ENCODE data around the gene MAP3K1. TPM values are rescaled to one million over a fixed set of nuclear protein-coding genes. Genes with fewer than 3 reads are reported as not detected.

MAP3K1 gene
- total and polyA plus RNA-seq, 12 donors = 4.9 to 26.1 (median 15.5) TPM

GRCh38 chr5:56881571-56881970 lies 66.2 kb downstream of the MAP3K1 start:
- Histone ChIP-seq H3K4me3 (no peak overlapping the region), H3K36me3 (replicated peaks in 1 of 2) (peaks cover 0 to 77% of the 10 kb centered on the region in 2 donors), H3K27ac (no peak overlapping the region), H3K9me3 (replicated peaks in 1 of 3) (no peaks in the 10 kb centered on the region), H3K27me3 (no peaks in the 10 kb centered on the region), H3K4me1 (replicated peaks in 1 of 2) (no peaks in the 10 kb centered on the region)
- intact Hi-C loops (cut with DNase I) = no loop called here
- WGBS, 4 donors = 95 to 99% (median 99%) methylated on average over 5 of the region's 5 CpGs
- TF ChIP-seq POLR2A (IDR thresholded peaks at IDR 0.05) (no peak), CTCF (IDR thresholded peaks at IDR 0.05) (no peak)
- no peak for DNase-seq

GRCh38 chr5:56893251-56893951 lies 78.1 kb downstream of the MAP3K1 start:
- WGBS, 4 donors = 92 to 98% (median 95%) methylated on average over 5 of the region's 5 CpGs

GRCh38 chr5:56896763-56897162 lies 81.4 kb downstream of the MAP3K1 start:
- peaks cover 0 to 3% of the 10 kb centered on the region in 2 donors for H3K4me1 ChIP-seq (replicated peaks in 1 of 2)
- no peak overlapping the region for H3K4me3 ChIP-seq
- intact Hi-C loops (cut with DNase I) = no loop called here
- peaks cover 0 to 20% of the 10 kb centered on the region in 2 donors for H3K36me3 ChIP-seq (replicated peaks in 1 of 2)
- WGBS, 4 donors = 87 to 99% (median 99%) methylated on average over 4 of the region's 4 CpGs
- H3K27me3 ChIP-seq = no peaks in the 10 kb centered on the region
- no peaks in the 10 kb centered on the region for H3K9me3 ChIP-seq (replicated peaks in 1 of 3)
- TF ChIP-seq POLR2A (IDR thresholded peaks at IDR 0.05) = no peak
- TF ChIP-seq CTCF (IDR thresholded peaks at IDR 0.05) = no peak
- DNase-seq = no peak
- H3K27ac ChIP-seq = no peak overlapping the region

More at GRCh38 chr5:56893251-56893951, 78.1 kb downstream of the MAP3K1 start:
- Histone ChIP-seq H3K27ac (no peak overlapping the region), H3K4me3 (no peak overlapping the region), H3K36me3 (replicated peaks in 1 of 2) (peaks cover 0 to 21% of the 10 kb centered on the region in 2 donors), H3K27me3 (no peaks in the 10 kb centered on the region), H3K4me1 (replicated peaks in 1 of 2) (no peaks in the 10 kb centered on the region), H3K9me3 (replicated peaks in 1 of 3) (no peaks in the 10 kb centered on the region)
- TF ChIP-seq POLR2A (IDR thresholded peaks at IDR 0.05) (no peak), CTCF (IDR thresholded peaks at IDR 0.05) (no peak)
- intact Hi-C loops (cut with DNase I) = no loop called here
- no peak for DNase-seq

- TF ChIP-seq POLR2A (IDR thresholded peaks at IDR 0.05) (no peak), CTCF (IDR thresholded peaks at IDR 0.05) (no peak)
- WGBS, 4 donors = 85 to 96% (median 92%) methylated on average over 4 of the region's 4 CpGs
- no peak for DNase-seq
- Histone ChIP-seq H3K9me3 (replicated peaks in 1 of 3) (no peaks in the 10 kb centered on the region), H3K36me3 (replicated peaks in 1 of 2) (peaks cover 0 to 19% of the 10 kb centered on the region in 2 donors), H3K27ac (no peak overlapping the region), H3K27me3 (no peaks in the 10 kb centered on the region), H3K4me3 (no peak overlapping the region), H3K4me1 (replicated peaks in 1 of 2) (peaks cover 0 to 3% of the 10 kb centered on the region in 2 donors)
- intact Hi-C loops (cut with DNase I) = no loop called here
Observed at GRCh38 chr5:56898213-56898612, 82.9 kb downstream of the MAP3K1 start.

Measured in adrenal gland (tissue), 12 donors.